Measurements from ENCODE around the gene MMP2.

MMP2 gene

GRCh38 chr16:55534756-55535155, 55.8 kb downstream of the MMP2 start:
- DNase-seq (ENCODE audit: low spot score): no peak

DNA sequence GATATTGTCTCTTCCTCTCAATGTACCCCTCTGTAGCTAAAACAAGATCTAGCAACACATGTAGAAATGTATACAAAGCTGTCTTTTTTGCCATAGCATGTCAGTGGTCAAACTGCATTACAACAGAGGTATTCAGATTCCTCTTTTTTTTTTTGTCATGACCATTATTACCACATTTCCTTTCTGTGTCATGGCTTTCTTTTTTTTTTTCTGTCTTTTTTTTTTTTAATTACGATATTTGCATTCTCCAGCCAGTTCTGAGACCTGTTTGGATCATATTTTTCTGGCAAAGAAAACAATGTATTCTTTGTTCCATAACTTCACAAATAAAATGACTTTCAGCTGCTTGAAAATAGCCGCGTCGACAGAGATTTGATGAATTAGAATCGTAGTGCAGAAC, 60.1 kb downstream of the MMP2 start:
- TF ChIP-seq, protein P1, sequence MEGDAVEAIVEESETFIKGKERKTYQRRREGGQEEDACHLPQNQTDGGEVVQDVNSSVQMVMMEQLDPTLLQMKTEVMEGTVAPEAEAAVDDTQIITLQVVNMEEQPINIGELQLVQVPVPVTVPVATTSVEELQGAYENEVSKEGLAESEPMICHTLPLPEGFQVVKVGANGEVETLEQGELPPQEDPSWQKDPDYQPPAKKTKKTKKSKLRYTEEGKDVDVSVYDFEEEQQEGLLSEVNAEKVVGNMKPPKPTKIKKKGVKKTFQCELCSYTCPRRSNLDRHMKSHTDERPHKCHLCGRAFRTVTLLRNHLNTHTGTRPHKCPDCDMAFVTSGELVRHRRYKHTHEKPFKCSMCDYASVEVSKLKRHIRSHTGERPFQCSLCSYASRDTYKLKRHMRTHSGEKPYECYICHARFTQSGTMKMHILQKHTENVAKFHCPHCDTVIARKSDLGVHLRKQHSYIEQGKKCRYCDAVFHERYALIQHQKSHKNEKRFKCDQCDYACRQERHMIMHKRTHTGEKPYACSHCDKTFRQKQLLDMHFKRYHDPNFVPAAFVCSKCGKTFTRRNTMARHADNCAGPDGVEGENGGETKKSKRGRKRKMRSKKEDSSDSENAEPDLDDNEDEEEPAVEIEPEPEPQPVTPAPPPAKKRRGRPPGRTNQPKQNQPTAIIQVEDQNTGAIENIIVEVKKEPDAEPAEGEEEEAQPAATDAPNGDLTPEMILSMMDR (IDR thresholded peaks at IDR 0.05; ENCODE audit: borderline replicate concordance, control extremely low read depth, extremely low read depth, insufficient read depth, missing control alignments): no peak
- DNase-seq (ENCODE audit: low spot score): no peak
- in situ Hi-C loops (cut with MboI; ENCODE audit: low sequenced_read_pairs, unreplicated experiment): no loop called here

More at GRCh38 chr16:55534756-55535155, 55.8 kb downstream of the MMP2 start:
- TF ChIP-seq, protein P1 (IDR thresholded peaks at IDR 0.05; ENCODE audit: borderline replicate concordance, control extremely low read depth, extremely low read depth, insufficient read depth, missing control alignments): no peak
- in situ Hi-C loops (cut with MboI; ENCODE audit: low sequenced_read_pairs, unreplicated experiment): no loop called here

GRCh38 chr16:55539488-55539887, 60.5 kb downstream of the MMP2 start:
- TF ChIP-seq, protein P1 (IDR thresholded peaks at IDR 0.05; ENCODE audit: borderline replicate concordance, control extremely low read depth, extremely low read depth, insufficient read depth, missing control alignments): no peak
- DNase-seq (ENCODE audit: low spot score): no peak
- in situ Hi-C loops (cut with MboI; ENCODE audit: low sequenced_read_pairs, unreplicated experiment): no loop called here

- DNase-seq (ENCODE audit: low spot score): no peak
- TF ChIP-seq, protein P1 (IDR thresholded peaks at IDR 0.05; ENCODE audit: borderline replicate concordance, control extremely low read depth, extremely low read depth, insufficient read depth, missing control alignments): no peak
- in situ Hi-C loops (cut with MboI; ENCODE audit: low sequenced_read_pairs, unreplicated experiment): no loop called here
Observed at GRCh38 chr16:55540221-55540620, 61.2 kb downstream of the MMP2 start.

DNA sequence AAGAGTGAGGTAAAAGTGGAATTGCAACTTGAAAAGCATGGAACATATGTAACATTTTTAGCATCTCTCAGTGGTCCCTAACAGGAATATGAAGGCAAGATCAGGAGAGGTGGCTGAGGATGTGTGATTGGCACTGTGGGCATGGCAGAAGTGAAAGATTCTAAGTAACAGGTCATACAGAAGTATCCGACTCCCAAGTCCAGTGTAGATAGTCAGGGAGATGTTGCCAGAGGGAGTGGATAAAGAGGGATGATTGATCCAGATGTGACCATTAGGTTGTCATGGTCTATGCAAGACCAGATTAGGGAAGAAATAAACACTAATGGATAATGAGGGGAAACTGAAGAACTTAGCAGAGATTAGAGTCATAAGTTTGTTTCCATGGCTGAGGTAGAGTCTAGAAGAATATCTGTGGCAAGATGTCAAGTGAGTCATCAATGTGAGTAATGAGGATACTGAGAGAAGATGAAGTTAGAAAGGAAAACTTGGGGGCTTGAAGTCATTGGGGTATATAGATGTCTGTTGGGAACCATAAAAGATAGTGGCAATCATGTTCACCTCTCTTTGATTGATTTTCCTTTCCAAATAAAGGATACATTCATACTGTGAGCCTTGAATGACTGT, 63.6 kb downstream of the MMP2 start:
- no peak for DNase-seq (ENCODE audit: low spot score)
- TF ChIP-seq, protein P1 (IDR thresholded peaks at IDR 0.05; ENCODE audit: borderline replicate concordance, control extremely low read depth, extremely low read depth, insufficient read depth, missing control alignments): no peak
- in situ Hi-C loops (cut with MboI; ENCODE audit: low sequenced_read_pairs, unreplicated experiment): no loop called here

DNA sequence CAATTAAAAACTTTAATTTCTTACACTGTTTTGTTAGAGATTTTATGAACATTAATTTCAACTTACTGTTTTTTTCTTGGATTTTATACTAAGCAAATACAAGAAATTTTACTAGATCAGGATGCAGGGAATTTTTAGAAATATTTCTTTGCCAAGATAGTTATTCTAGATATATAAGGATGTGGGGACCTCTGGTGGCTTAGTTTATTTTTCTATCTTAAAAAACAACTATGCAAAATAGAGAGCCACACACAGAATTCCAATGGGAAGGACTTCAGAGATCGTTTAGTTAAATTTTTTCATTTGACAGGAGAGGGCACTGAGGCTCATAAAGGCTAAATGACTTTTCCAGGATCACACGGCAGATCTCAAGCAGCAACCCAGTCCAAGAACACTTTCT, 64.5 kb downstream of the MMP2 start:
- in situ Hi-C loops (cut with MboI; ENCODE audit: low sequenced_read_pairs, unreplicated experiment): no loop called here
- DNase-seq (ENCODE audit: low spot score): no peak
- TF ChIP-seq, protein P1 (IDR thresholded peaks at IDR 0.05; ENCODE audit: borderline replicate concordance, control extremely low read depth, extremely low read depth, insufficient read depth, missing control alignments): no peak

All from GM13976 (cell line).